ENCODE results near the gene KRT25.
"Not testable (repeated sequence)": the region's sequence is repeated elsewhere in the genome, so short reads cannot be mapped to it uniquely, and the experiment has no call there.

The KRT25 gene

GRCh38 chr17:40760105-40761016, 5.2 kb upstream of the KRT25 start:
- in situ Hi-C loops (cut with MboI; ENCODE audit: low sequenced_read_pairs): no loop called here

GRCh38 chr17:40753804-40754203, 1.3 kb downstream of the KRT25 start:
- in situ Hi-C loops (cut with MboI; ENCODE audit: low sequenced_read_pairs): no loop called here

- in situ Hi-C loops (cut with MboI; ENCODE audit: low sequenced_read_pairs): no loop called here
Observed at GRCh38 chr17:40751065-40751464, 4.1 kb downstream of the KRT25 start.

- in situ Hi-C loops (cut with MboI; ENCODE audit: low sequenced_read_pairs): no loop called here
Observed at GRCh38 chr17:40750391-40750790, 4.7 kb downstream of the KRT25 start.

- in situ Hi-C loops (cut with MboI; ENCODE audit: low sequenced_read_pairs): not testable (repeated sequence)
Observed at GRCh38 chr17:40748666-40749065, 6.5 kb downstream of the KRT25 start.

- in situ Hi-C loops (cut with MboI; ENCODE audit: low sequenced_read_pairs): no loop called here
Observed at GRCh38 chr17:40738553-40738952, 16.6 kb downstream of the KRT25 start.

- in situ Hi-C loops (cut with MboI; ENCODE audit: low sequenced_read_pairs): no loop called here
Observed at GRCh38 chr17:40735016-40735415, 20.1 kb downstream of the KRT25 start.

GRCh38 chr17:40734018-40734417, 21.1 kb downstream of the KRT25 start:
- in situ Hi-C loops (cut with MboI; ENCODE audit: low sequenced_read_pairs): no loop called here

GRCh38 chr17:40730970-40731369, 24.2 kb downstream of the KRT25 start:
- in situ Hi-C loops (cut with MboI; ENCODE audit: low sequenced_read_pairs): no loop called here

GRCh38 chr17:40727447-40728231, 27.5 kb downstream of the KRT25 start:
- in situ Hi-C loops (cut with MboI; ENCODE audit: low sequenced_read_pairs): no loop called here

- in situ Hi-C loops (cut with MboI; ENCODE audit: low sequenced_read_pairs): no loop called here
Observed at GRCh38 chr17:40726919-40727318, 28.2 kb downstream of the KRT25 start.

GRCh38 chr17:40724656-40725055, 30.5 kb downstream of the KRT25 start:
- in situ Hi-C loops (cut with MboI; ENCODE audit: low sequenced_read_pairs): no loop called here

GRCh38 chr17:40722241-40722640, 32.9 kb downstream of the KRT25 start:
- in situ Hi-C loops (cut with MboI; ENCODE audit: low sequenced_read_pairs): no loop called here

GRCh38 chr17:40720899-40721298, 34.2 kb downstream of the KRT25 start:
- in situ Hi-C loops (cut with MboI; ENCODE audit: low sequenced_read_pairs): no loop called here

- in situ Hi-C loops (cut with MboI; ENCODE audit: low sequenced_read_pairs): no loop called here
Observed at GRCh38 chr17:40718930-40719329, 36.2 kb downstream of the KRT25 start.

- in situ Hi-C loops (cut with MboI; ENCODE audit: low sequenced_read_pairs): no loop called here
Observed at GRCh38 chr17:40717776-40718175, 37.4 kb downstream of the KRT25 start.

- in situ Hi-C loops (cut with MboI; ENCODE audit: low sequenced_read_pairs): no loop called here
Observed at GRCh38 chr17:40714473-40714872, 40.7 kb downstream of the KRT25 start.

GRCh38 chr17:40707745-40708144, 47.4 kb downstream of the KRT25 start:
- in situ Hi-C loops (cut with MboI; ENCODE audit: low sequenced_read_pairs): no loop called here

GRCh38 chr17:40705584-40705983, 49.5 kb downstream of the KRT25 start:
- in situ Hi-C loops (cut with MboI; ENCODE audit: low sequenced_read_pairs): no loop called here

- in situ Hi-C loops (cut with MboI; ENCODE audit: low sequenced_read_pairs): no loop called here
Observed at GRCh38 chr17:40703652-40704051, 51.5 kb downstream of the KRT25 start, which contains the start of gene KRT24. KRT24 (minus strand) TSS chr17:40703752; CDS start chr17:40703693, 59 bp downstream.

GRCh38 chr17:40702271-40702670, 52.9 kb downstream of the KRT25 start:
- in situ Hi-C loops (cut with MboI; ENCODE audit: low sequenced_read_pairs): no loop called here

GRCh38 chr17:40699853-40700252, 55.3 kb downstream of the KRT25 start:
- in situ Hi-C loops (cut with MboI; ENCODE audit: low sequenced_read_pairs): no loop called here
